ENCODE results near the gene LAD1. TPM values are rescaled to one million over a fixed set of nuclear protein-coding genes. Genes with fewer than 3 reads are reported as not detected.

Gene LAD1
- polyA plus RNA-seq, 3 donors, result not detected

GRCh38 chr1:201433609-201434008 lies 34.5 kb upstream of the LAD1 start:
- no peak overlapping the region for H3K4me3 ChIP-seq (replicated peaks in 1 of 3; ENCODE audit: low read depth in 2 of 3, low read length in 3 of 3)
- Mint-ChIP-seq H3K4me1 (peaks cover 7% of the 10 kb centered on the region), H3K9me3 (no peaks in the 10 kb centered on the region), H3K4me3 (no peak overlapping the region), H3K27me3 (ENCODE audit: low read depth in 3 of 3) (peaks cover 7 to 16% (median 13%) of the 10 kb centered on the region in 3 donors), H3K27ac (peak overlapping the region in 1 of 7 donors; percentile 12), H3K36me3 (no peaks in the 10 kb centered on the region)
- H3K36me3 ChIP-seq (replicated peaks in 1 of 2; ENCODE audit: control insufficient read depth in 1 of 2, insufficient read depth in 2 of 2, low read length in 2 of 2), result no peaks in the 10 kb centered on the region
- H3K27me3 ChIP-seq (ENCODE audit: control insufficient read depth in 2 of 2, insufficient read depth in 2 of 2, low read length in 2 of 2), result no peaks in the 10 kb centered on the region
- no peaks in the 10 kb centered on the region for H3K9me3 ChIP-seq (replicated peaks in 1 of 2; ENCODE audit: control insufficient read depth in 1 of 2, insufficient read depth in 1 of 2, low read length in 2 of 2)
- H3K4me1 ChIP-seq (ENCODE audit: control insufficient read depth in 1 of 2, insufficient read depth in 2 of 2, low read length in 2 of 2), result peaks cover 3% of the 10 kb centered on the region in 2 donors
- H3K27ac ChIP-seq (ENCODE audit: low read depth in 1 of 2, low read length in 2 of 2), result no peak overlapping the region
- 91% methylated on average over 4 of the region's 6 CpGs for WGBS (ENCODE audit: insufficient coverage)
- intact Hi-C loops (cut with micrococcal nuclease), result loop anchor here in 1 of 2 donors (10.0 kb wide), 1 partner anchor 61 kb away; no protein-coding TSS in a partner anchor
- H3K79me2 ChIP-seq (ENCODE audit: insufficient read depth, low read length), result no peaks in the 10 kb centered on the region
- no peak for DNase-seq
- H3K4me2 ChIP-seq (replicated peaks; ENCODE audit: extremely low read depth, low read length, poor library complexity, severe bottlenecking), result no peak overlapping the region
- no peaks in the 10 kb centered on the region for H4K20me1 ChIP-seq (ENCODE audit: insufficient read depth, low read length)
- no peak for TF ChIP-seq CTCF (IDR thresholded peaks at IDR 0.05)
- no peak overlapping the region for H3K9ac ChIP-seq (ENCODE audit: insufficient read depth, low read length, poor library complexity, severe bottlenecking)
- no peak overlapping the region for H2AFZ ChIP-seq (ENCODE audit: insufficient read depth, low read depth, low read length, poor library complexity, severe bottlenecking)

- Histone ChIP-seq H3K79me2 (ENCODE audit: insufficient read depth, low read length) (no peaks in the 10 kb centered on the region), H3K9me3 (replicated peaks in 1 of 2; ENCODE audit: control insufficient read depth in 1 of 2, insufficient read depth in 1 of 2, low read length in 2 of 2) (no peaks in the 10 kb centered on the region), H3K4me3 (replicated peaks in 1 of 3; ENCODE audit: low read depth in 2 of 3, low read length in 3 of 3) (no peak overlapping the region), H3K4me1 (ENCODE audit: control insufficient read depth in 1 of 2, insufficient read depth in 2 of 2, low read length in 2 of 2) (peaks cover 1 to 8% of the 10 kb centered on the region in 2 donors), H2AFZ (ENCODE audit: insufficient read depth, low read depth, low read length, poor library complexity, severe bottlenecking) (no peak overlapping the region), H3K27me3 (ENCODE audit: control insufficient read depth in 2 of 2, insufficient read depth in 2 of 2, low read length in 2 of 2) (no peaks in the 10 kb centered on the region), H3K36me3 (replicated peaks in 1 of 2; ENCODE audit: control insufficient read depth in 1 of 2, insufficient read depth in 2 of 2, low read length in 2 of 2) (no peaks in the 10 kb centered on the region), H3K27ac (ENCODE audit: low read depth in 1 of 2, low read length in 2 of 2) (no peak overlapping the region), H4K20me1 (ENCODE audit: insufficient read depth, low read length) (no peaks in the 10 kb centered on the region), H3K9ac (ENCODE audit: insufficient read depth, low read length, poor library complexity, severe bottlenecking) (no peak overlapping the region), H3K4me2 (replicated peaks; ENCODE audit: extremely low read depth, low read length, poor library complexity, severe bottlenecking) (no peak overlapping the region)
- Mint-ChIP-seq H3K27ac (no peak overlapping the region), H3K9me3 (no peaks in the 10 kb centered on the region), H3K4me1 (peaks cover 11% of the 10 kb centered on the region), H3K36me3 (no peaks in the 10 kb centered on the region), H3K4me3 (no peak overlapping the region), H3K27me3 (ENCODE audit: low read depth in 3 of 3) (peaks cover 6 to 10% (median 7%) of the 10 kb centered on the region in 3 donors)
- no peak for DNase-seq
- TF ChIP-seq CTCF (IDR thresholded peaks at IDR 0.05), result no peak
- WGBS (ENCODE audit: insufficient coverage), result 96% methylated on average over 4 of the region's 4 CpGs
- intact Hi-C loops (cut with micrococcal nuclease), result loop anchor here in 1 of 2 donors (10.0 kb wide), 1 partner anchor 64 kb away; no protein-coding TSS in a partner anchor
Measured at GRCh38 chr1:201430776-201431175, 31.7 kb upstream of the LAD1 start.

All from CD14-positive monocyte (primary cell).